GM10266 (cell line): ENCODE results near the gene BTBD16.
A peak's percentile ranks its signal among the peaks of the same experiment; 100 is the strongest.

Source experiments
- DNase-seq: peaks from one replicate; pipeline ENCODE4 v3.0.0; 2012; ENCODE audit errors: extremely low spot score
- CTCF ChIP-seq: IDR thresholded peaks from 2 replicates; pipeline ENCODE4 v1.5.1; 2012; ENCODE audit warnings: mild to moderate bottlenecking, low read depth; ENCODE audit not compliant: control insufficient read depth, insufficient read depth; ENCODE audit errors: missing control alignments

Gene BTBD16

GRCh38 chr10:122295451-122295809, 24.3 kb downstream of the BTBD16 start:
- no peak for TF ChIP-seq CTCF

GRCh38 chr10:122296363-122297120, 25.4 kb downstream of the BTBD16 start:
- no peak for TF ChIP-seq CTCF
- DNase-seq = no peak

More at GRCh38 chr10:122295451-122295809, 24.3 kb downstream of the BTBD16 start:
- no peak for DNase-seq

GRCh38 chr10:122297583-122297982, 26.5 kb downstream of the BTBD16 start:
- DNase-seq = no peak
- no peak for TF ChIP-seq CTCF

- no peak for TF ChIP-seq CTCF
- DNase-seq = no peak
Measured at GRCh38 chr10:122298206-122298597, 27.1 kb downstream of the BTBD16 start.

- DNase-seq = peak; percentile 75
- TF ChIP-seq CTCF = peak; percentile 93
Measured at GRCh38 chr10:122298598-122299301, 27.7 kb downstream of the BTBD16 start.

- DNase-seq = no peak
- TF ChIP-seq CTCF = no peak
Measured at GRCh38 chr10:122299423-122300075, 28.5 kb downstream of the BTBD16 start.
